ENCODE data around the gene MGAT1.

- TF ChIP-seq, protein P1, sequence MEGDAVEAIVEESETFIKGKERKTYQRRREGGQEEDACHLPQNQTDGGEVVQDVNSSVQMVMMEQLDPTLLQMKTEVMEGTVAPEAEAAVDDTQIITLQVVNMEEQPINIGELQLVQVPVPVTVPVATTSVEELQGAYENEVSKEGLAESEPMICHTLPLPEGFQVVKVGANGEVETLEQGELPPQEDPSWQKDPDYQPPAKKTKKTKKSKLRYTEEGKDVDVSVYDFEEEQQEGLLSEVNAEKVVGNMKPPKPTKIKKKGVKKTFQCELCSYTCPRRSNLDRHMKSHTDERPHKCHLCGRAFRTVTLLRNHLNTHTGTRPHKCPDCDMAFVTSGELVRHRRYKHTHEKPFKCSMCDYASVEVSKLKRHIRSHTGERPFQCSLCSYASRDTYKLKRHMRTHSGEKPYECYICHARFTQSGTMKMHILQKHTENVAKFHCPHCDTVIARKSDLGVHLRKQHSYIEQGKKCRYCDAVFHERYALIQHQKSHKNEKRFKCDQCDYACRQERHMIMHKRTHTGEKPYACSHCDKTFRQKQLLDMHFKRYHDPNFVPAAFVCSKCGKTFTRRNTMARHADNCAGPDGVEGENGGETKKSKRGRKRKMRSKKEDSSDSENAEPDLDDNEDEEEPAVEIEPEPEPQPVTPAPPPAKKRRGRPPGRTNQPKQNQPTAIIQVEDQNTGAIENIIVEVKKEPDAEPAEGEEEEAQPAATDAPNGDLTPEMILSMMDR (IDR thresholded peaks at IDR 0.05) = no peak
- no peak for TF ChIP-seq POLR2A (IDR thresholded peaks at IDR 0.05)
Measured at GRCh38 chr5:180797256-180798192, 5.1 kb downstream of the MGAT1 start.
